Putamen (tissue), 1 donor: Measurements from ENCODE around the gene SCAP.
A peak's percentile ranks its signal among the peaks of the same experiment; 100 is the strongest.
"Not testable (repeated sequence)": the region's sequence is repeated elsewhere in the genome, so short reads cannot be mapped to it uniquely, and the experiment has no call there.

Experiments
- DNase-seq: peaks from one replicate; pipeline ENCODE4 v3.0.0-alpha.2; 2016; ENCODE audit warnings: low spot score

SCAP gene

DNA sequence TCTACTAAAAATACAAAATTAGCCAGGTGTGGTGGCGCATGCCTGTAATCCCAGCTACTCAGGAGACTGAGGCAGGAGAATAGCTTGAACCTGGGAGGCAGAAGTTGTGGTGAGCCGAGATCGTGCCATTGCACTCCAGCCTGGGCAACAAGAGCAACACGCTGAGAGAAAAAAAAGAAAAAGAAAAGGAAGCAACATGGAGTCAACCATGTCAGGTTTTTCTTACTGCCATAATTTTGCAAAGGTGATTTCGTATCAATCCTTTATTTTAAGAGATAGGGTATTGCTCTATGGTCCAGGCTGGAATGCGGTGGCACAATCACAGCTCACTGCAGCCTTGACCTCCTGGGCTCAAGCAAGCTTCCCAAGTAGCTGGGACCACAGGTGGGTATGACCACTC is 4.5 kb upstream of the SCAP start:
- DNase-seq = not testable (repeated sequence)

DNA sequence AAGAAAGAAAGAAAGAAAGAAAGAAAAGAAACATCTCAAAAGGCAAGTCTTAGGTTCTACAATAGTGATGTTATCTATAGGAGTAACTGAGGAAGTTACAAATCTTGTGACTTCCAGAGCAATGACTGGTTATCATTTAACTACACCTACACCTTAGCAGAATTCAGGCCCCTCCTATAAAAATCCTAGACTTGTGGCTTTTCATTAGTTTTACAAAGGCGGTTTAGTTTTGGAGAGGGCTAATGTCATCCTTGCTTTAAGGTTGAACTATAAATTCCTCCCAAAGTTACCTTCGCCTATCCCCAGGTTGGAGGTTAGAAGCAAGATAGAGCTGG is 4.1 kb upstream of the SCAP start:
- no peak for DNase-seq

DNA sequence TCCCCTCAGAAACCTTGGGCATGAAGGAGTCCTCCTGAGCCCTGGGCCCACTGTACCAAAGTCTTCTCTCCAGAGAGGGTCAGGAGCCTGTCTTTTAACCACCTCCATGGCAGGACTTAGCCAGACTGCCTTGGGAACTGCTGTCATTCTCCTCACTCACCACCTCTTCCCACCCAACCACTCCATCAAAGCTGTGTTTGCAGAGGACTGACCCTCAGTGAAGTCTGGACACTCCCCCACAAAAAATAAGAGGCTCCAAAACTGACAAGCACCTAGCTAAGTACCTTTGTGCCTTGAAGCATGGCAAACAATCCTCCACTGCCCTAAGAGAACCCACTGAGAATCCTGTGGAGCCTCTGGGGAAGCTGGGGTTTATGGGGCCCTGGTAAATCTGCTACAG is 2.3 kb upstream of the SCAP start:
- DNase-seq = no peak

DNA sequence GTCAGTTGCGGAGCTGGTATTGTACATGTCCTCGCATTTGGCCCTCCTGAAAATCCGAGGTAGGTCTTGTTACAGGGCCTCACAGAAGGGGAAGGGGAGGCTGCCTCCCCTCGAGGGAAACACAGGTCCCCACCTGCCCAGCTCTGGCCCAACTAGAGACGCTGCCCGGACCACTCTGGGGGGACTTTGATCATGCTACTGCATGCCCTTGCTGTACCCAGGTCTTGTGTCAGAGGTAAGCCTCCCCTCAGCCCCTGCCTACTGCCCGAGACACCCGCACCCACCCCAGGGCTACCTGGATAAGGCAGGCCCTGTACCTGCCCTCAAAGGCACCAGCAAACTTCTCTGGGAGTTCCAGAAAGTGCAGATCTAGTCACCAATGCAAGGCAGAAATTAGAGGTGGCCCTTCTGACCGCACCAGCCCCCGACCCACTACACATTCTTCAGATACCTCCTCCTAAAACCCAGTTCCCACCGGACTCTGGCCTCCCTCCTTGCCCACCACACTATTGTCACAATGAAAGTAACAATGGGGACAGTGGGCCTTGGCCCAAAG is 981 bp upstream of the SCAP start:
- no peak for DNase-seq

DNA sequence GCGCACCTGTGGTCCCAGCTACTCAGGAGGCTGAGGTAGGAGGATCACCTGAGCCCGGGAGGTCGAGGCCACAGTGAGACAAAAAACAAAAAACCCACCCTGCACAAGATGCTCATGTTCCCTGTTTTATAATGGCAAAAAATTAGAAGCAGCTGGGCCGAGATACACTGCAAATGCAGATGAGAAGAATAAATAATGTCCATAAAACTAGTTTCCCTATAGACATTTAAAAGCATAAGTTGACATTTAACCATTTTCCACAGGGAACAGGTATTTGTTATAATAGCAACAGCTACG is 537 bp upstream of the SCAP start:
- no peak for DNase-seq

DNA sequence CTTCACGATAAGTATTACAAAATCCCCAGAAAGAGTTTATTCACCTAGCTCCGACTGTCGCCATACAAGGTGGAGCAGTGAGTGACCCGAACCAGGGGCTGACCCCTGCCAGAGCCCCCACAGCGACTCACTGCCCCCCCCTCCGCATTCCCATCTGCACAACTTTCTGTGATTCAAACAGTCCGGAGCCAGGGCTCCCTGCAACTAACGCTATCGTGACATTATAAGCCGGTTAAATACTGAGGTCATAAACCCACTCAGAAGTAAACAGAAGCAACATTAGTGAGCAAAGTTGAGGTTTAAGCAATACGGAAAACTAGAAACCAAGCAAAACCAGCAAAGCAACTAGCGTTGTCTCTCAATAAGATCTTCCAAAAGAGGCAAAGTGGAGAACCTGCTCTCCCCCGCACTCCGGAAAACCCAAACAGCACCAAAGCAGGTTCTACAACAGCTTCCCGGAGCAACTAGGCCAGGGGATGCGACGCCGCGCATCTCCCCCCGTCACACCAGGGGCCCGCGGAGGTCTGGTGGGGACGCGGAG is 642 bp downstream of the SCAP start:
- DNase-seq = peak; percentile 20

DNA sequence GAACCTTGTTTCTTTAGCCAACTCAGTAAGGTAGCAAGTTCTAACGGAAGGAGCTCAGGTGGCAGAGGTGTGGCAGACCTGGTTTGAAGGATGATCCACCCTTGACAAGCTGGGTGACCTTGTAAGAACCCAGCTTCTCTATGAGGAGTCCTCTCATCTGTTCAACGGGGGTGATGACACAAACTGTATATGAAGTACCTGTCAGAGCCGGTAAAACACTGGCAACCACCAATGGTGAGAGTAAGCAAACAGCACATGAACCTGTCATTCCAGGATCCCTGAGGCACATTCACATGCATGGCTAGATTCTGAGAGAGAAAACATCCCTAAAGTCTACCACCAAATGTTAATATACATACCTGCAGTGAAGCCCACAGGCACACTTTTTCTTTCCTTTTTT is 2.4 kb downstream of the SCAP start:
- no peak for DNase-seq

DNA sequence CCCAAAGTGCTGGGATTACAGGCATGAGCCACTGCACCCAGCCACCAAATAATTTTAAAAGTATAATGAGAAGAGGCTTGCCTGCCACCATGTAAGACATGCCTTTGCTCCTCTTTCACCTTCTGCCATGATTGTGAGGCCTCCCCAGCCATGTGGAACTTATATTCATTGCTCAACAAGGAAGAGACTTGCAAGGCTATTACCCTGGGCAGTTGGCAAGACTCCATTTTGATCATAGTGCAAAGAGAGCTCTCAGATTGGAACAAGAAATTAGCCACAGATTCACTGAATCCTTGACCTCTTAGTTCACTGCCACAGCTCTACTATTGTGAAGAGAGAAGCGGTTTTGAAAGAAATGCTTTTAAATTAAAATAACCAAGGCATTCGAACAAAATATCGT is 6.1 kb downstream of the SCAP start:
- DNase-seq = no peak

DNA sequence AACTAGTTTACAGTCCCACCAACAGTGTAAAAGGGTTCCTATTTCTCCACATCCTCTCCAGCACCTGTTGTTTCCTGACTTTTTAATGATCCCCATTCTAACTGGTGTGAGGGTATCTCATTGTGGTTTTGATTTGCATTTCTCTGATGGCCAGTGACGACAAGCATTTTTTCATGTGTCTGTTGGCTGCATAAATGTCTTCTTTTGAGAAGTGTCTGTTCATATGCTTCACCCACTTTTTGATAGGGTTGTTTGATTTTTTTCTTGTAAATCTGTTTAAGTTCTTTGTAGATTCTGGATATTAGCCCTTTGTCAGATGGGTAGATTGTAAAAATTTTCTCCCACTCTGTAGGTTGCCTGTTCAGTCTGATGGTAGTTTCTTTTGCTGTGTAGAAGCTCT is 7.4 kb downstream of the SCAP start:
- not testable (repeated sequence) for DNase-seq

DNA sequence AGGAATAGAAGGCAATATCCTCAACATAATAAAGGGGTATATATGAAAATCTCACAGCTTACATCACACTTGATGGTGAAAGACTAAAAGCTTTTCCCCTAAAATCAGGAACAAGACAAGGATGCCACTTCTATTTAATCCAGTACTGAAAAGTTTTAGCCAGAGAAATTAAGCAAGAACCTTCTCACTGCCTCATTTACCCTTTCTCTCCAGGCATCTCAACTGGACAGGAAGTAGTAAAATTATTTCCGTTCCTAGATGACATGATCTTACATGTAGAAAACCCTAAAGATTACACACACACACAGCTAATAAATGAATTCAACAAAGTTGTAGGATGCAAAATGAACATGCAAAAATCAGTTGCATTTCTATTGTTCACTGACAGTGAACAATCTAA is 11.2 kb downstream of the SCAP start:
- DNase-seq = no peak

DNA sequence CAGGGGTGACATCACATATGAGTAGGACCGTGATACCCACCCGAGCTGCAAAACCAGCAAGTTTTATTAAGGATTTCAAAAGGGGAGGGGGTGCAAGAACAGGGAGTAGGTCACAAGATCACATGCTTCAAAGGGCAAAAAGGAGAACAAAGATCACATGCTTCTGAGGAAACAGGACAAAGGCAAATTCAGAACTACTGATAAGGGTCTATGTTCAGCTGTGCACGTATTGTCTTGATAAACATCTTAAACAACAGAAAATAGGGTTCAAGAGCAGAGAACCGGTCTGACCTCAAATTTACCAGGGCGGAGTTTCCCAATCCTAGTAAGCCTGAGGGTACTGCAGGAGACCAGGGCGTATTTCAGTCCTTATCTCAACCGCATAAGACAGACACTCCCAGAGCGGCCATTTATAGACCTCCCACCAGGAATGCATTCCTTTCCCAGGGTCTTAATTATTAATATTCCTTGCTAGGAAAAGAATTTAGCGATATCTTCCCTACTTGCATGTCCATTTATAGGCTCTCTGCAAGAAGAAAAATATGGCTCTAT is 16.1 kb downstream of the SCAP start:
- not testable (repeated sequence) for DNase-seq

DNA sequence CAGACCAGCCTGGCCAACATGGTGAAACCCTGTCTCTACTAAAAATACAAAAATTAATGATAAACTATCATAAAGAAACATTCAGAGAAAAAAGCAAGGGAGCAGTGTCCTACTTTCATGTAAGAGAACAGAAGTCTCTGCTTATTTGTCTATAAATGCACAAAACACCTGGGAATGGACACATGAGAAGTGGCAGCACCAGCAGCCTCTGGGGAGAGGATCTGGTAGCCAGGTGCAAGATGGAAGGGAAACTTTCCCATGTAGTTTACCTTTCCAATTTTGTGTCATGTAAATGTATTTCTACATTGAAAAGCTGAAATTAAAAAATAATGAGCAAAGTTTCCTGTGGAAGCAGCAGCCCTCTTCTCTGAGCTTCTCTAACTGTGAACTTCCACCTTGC is 18.8 kb downstream of the SCAP start:
- DNase-seq = no peak

DNA sequence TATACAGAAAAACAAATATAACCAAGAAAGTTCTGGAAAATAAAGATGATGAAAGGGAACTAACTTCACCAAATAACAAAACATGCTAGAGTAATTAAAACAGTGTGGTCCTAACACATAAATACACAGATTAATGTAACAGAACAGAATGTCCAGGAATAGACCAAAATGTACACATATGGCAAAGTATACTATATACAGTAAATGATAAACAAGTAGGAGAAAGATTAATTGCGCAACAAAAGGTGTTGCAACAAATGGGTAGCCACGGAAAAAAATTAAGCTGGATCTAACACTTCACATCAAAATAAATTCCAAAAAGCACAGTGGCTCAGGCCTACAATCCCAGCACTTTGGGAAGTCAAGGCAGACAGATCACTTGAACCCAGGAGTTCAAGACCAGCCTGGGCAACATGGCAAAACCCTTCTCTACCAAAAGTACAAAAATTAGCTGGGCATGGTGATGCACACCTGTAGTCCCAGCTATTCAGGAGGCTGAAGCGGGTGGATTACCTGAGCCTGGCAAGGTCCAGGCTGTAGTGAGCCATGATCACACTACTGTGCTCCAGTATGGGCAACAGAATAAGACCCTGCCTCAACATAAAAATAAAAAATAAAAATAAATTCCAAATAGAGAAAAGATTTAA is 19.8 kb downstream of the SCAP start:
- no peak for DNase-seq

DNA sequence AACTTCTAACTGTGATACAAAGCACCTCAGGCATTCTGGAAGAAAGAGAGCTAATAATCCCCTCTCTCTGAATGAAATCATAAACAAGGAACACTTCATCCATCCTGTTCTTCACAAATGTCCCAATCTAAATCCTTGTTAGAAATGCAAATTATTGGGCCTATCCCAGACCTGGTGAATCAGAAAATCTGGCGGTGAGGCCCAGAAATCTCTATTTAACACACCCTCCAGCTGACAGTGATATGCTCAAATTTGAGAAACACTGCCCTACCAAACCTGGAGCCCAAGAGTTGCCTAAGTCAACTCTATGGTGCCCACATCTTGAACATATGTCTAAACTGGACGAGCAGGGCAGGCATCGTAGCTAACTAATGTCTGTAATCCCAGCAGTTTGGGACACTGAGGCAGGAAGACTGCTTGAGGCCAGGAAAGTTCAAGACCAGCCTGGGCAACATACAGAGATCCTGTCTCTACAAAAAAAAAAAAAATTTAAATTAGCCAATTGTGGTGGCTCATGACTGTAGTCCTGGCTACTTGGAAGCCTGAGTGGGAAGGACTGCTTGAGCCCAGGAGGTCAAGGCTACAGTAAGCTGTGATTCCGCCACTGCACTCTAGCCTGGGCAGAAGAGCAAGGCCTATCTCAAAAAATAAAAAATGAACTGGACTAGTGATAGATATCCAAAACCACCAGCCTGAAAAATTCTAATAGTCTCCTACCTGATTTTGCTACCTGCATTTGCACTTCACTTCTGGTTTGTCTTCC is 23.1 kb downstream of the SCAP start:
- no peak for DNase-seq

DNA sequence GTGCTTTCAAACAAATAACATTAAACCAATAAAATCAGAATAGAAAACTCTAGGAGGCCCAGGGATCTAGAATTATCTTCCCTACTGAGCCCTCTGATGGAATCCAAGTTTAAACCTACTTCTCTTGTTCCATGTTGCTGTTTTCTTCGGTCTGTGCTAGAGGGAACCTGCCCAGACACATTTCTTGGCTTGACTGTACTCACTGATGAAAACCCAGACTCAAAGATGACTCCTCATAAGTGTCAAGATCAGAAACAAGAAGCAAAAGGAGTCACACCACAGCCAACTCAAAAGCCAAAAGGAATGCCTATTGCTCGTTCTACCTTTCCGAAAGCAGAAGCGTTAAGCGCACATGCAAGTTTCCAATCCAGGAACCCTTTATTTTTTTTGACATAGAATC is 31.6 kb downstream of the SCAP start:
- DNase-seq = no peak

DNA sequence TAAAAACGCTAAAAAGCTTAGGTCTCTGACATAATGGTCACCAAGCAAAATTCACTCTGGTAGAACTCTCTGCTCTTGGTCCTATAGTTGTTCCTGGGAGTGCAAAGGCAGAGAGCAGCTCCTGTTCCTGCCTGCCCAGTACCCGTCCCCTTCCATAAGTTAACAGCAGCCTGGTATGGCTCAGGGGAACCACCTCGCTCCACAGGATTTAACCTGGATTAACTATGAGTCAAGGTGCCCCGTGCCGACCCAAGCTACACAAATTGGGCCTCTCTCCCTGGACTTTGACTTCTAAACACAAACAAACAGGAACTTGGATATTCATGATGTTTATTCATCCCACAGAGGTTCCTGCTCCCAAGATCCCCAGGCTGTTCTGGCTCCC is 32.1 kb downstream of the SCAP start:
- no peak for DNase-seq

DNA sequence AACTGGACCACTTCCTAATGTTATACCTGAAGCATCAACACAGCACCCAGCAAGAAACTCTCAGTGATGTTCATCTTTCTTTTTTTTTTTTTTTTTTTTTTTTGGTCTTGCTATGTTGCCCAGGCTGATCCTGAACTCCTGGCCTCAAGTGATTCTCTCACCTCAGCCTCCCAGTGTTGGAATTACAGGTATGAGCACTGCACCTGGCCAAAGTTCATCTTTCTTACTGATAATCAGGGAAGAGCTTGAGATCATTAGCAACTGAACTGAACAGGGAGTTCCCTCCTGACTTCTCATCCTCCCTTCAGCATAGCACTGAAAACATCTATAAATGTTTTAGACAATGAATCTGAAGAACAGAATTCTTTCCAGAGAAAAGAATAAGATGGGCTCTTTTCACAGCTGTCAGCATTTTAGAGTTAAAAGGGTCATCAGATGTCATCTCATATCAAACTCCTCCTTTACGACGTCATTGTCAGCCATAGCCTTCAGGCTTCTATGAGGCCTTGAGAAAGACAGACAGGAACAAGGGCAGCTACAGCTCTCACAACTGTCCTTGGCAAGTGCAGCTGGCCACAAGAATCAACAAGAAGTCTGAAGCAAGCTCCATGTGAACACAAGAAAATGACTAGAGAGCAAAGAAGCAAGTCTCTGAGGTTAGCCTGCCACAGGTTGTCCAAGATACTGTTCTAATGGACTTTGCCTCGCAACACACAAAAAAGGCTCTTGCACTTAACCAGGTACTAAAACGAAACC is 33.8 kb downstream of the SCAP start:
- DNase-seq = no peak

DNA sequence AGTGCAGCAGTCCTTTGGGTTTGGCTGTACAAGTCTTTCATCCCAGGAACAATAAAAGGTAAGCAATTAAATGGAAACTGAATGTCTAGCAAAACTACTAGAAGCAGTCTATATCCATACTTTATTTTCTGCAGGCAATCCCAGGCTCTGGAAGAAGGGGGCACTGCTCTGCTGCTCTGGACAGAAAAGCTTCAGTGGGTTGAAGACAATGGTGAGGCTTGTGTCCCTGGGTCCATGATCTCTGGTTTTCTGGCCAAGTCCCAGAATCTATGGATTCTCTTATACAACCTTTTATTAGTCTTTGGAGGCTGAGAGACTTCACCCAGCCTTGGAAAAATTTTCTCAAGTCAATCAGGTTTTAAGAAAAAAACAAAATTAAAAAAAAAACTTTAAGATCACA is 35.6 kb downstream of the SCAP start:
- DNase-seq = peak; percentile 64

DNA sequence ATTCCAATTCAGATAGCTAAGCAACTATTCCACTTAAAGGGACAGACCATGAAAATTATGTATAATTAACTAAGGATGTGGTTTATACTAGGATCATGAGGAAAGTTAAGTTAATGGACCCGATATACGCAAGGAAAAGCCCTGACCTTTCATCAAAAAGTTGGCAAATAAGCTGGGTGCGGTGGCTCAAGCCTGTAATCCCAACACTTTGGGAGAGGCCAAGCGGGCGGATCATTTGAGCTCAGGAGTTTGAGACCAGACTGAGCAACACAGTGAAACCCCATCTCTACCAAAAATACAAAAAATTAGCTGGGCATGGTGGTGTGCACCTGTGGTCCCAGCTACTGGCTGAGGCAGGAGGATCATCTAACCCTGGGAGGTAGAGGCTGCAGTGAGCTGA is 39.6 kb downstream of the SCAP start:
- no peak for DNase-seq

DNA sequence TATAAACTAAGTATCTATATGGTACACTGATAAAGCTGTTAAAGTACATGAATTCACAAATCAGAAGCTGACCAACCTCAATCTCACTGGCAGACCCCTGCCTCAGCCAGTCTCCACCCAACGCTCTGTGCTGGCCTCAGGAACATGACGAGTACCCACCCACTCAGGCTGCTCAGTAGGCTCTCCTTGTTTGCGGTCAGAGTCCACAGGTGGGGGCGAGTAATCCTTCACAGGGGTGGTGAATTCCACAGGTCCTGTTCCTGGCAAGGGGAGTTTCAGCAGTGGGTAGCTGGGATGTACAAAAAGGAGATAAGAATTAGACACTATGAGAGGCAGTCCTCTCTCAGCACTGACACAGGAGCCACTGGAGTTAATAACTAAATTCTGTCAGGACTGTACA is 40.9 kb downstream of the SCAP start:
- DNase-seq = no peak

DNA sequence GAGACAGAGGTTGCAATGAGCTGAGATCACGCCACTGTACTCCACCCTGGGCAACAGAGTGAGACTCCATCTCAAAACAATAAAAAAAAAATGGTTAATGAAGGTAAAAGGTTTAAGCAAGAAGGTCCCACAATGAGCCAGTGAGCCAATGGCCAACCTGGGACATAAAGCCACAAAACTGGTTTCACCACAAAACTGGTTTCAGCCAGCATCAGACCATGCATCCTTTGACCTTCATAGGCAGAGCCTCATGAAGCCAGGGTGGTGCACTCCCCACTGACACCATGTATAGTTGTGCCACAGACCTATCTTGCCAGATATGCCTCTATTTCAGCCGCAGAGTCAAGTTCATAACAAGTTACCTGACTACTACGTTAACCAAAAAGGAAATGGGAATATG is 41.9 kb downstream of the SCAP start:
- DNase-seq = no peak

DNA sequence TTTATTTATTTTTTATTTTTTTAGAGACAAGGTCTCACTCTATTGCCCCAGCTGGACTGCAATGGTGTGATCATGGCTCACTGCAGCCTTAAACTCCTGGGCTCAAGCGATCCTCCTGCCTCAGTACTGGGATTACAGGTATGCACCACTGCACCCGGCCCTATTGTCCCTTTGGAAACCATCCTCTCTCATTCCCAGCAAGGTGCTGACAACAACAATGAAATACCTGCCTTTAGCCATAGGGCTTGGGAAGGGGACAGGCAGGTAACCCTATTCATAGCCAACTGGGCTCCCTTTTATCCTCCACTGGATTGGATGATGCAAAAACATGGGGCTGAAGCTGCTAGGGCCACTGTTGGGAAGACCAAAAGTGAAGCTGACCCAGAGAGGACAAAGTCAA is 43.1 kb downstream of the SCAP start:
- no peak for DNase-seq

DNA sequence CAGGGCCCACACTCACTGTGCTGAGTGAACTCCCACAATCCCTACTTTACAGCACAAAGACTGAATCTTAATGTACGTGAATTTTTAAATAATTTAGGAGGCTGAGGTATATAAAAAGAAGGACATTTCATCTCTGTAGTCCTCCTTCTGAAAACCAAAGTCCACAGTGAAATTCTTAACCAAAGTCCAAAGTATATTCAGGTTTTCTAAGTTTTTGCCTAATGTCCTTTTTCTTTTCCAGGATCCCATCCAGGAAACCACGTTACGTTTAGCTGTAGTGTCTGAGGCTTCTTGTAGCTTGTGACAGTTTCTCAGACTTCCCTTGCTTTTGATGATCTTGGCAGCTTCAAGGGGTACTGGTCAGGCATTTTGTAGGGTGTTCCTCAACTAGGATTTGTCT is 44.5 kb downstream of the SCAP start:
- DNase-seq = no peak
